CD4-positive, alpha-beta T cell treated with Interleukin-6 for 4 hours (primary cell): ENCODE data around the gene TMEM88.
"Not testable (repeated sequence)": the region's sequence is repeated elsewhere in the genome, so short reads cannot be mapped to it uniquely, and the experiment has no call there.

Source experiments
- DNase-seq: peaks from one replicate; pipeline ENCODE4 v3.0.0-alpha.2; 2020; ENCODE audit warnings: mixed read lengths

TMEM88 gene, protein sequence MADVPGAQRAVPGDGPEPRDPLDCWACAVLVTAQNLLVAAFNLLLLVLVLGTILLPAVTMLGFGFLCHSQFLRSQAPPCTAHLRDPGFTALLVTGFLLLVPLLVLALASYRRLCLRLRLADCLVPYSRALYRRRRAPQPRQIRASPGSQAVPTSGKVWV

DNA sequence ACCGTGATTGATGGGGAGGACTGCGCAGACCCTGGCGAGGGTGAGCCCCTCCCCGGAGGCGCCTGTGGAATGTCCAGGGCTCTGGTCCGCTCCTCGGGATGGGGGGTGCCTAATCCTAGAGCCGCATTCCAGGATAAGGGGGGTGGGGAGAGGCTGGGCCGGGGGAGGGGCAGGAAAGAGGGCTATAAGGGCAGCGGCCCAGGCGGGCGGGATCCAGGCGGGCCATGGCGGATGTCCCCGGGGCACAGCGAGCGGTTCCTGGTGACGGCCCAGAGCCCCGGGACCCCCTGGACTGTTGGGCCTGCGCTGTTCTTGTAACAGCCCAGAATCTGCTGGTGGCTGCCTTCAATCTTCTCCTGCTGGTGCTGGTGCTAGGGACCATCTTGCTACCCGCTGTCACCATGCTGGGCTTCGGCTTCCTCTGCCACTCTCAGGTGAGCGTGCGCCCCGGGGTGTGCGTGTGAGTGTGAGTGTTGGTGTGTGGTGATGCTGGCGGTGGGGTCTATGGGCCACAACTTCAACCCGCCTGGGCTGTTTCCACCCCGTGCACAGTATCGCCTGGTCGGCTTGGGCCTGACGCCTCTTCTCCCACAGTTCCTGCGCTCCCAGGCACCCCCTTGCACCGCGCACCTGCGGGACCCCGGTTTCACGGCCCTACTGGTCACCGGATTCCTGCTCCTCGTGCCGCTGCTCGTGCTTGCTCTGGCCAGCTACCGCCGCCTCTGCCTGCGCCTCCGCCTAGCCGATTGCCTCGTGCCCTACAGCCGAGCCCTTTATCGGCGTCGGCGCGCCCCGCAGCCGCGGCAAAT, at the start of gene TMEM88:
Gene TMEM88, plus strand, starts transcription at position 216 of the 809 bp plus-strand sequence. Its CDS starts 9 bp downstream, at position 225.
- no peak for DNase-seq

DNA sequence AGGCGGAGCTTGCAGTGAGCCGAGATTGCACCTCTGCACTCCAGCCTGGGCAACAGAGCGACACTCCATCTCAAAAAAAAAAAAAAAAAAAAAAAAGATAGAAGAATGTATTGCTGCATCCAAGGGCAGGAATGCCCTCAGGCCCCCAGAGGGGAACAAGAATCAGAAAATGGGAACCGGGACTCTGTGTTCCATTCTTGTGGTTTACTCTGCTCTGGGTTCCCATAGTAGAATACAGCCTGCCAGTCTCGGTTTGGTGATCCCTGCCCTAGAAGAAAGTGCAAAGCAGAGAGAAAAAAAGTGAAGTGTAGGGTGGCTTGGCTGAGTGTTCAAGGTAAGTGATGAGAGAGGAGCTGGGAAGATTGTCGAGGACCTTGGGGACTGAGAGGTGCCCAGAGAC, 48.3 kb upstream of the TMEM88 start:
- DNase-seq = no peak

DNA sequence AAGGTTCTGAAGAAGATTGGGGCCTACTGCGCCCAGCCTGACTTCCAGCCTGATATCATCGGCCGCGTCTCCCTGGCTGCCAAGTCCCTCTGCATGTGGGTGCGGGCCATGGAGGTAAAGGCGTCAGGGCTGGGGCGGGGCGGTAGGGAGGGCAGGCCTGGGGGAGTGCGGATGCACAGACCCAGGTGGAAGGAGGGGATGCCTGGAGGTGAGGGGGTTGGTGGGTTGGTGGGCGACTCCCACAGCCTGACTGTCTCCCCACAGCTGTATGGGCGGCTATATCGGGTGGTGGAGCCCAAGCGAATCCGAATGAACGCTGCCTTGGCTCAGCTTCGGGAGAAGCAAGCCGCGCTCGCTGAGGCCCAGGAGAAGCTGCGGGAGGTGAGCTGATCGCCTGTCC, 47.7 kb upstream of the TMEM88 start:
- no peak for DNase-seq

DNA sequence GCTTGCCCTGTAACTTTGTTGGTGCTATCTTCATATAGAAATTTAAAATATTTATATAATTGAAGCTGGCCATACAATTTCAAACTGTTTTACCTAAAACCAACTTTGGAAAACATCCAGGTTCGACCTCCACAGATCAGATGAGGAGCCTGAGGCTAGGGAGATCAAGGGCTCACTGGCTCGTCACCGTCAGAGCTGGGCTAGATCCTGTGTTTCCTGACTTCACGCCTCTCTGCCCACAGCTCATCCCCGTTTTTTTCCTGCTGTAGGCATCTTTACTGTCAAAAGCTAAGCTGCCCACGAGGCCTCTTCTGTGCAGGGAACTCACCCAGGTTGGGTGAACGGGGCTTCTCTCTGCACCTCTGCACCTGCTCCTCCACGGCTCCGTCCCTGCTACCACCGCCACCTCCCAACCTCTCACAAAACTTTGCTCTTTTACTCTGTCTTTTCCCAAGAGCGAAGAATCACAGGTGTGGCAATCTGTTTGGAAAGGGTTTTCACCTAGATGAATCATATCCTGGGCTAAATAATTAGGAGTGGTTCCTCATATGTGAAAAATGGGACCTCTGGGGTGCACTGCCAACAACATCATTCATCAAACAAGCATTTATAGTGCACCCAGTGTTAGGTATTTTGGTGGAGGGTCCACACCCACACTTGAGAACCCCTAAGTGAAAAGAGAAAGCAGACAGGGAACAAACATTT, 45.6 kb upstream of the TMEM88 start:
- no peak for DNase-seq

DNA sequence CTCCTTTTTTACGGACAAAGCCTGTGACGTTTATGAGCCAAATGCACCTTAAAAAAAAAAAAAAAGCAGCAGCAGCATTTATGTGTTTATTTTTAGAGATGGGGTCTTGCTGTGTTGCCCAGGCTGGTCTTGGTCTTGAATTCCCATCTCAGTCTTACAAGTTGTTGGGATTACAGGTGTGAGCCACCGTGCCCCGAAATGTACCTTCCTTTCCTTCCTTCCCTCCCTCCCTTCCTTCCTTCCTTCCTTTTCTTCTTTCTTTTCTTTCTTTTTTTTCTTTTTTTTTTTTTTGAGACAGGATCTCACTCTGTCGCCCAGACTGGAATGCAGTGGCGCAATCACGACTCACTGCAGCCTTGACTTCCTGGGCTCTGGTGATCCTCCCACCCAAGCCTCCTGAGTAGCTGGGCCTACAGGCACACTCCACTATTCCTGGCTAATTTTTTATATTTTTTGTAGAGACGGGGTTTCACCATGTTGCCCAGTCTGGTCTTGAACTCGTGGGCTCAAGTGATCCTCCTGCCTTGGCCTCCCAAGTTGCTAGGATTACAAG, 45.0 kb upstream of the TMEM88 start:
- DNase-seq = not testable (repeated sequence)

DNA sequence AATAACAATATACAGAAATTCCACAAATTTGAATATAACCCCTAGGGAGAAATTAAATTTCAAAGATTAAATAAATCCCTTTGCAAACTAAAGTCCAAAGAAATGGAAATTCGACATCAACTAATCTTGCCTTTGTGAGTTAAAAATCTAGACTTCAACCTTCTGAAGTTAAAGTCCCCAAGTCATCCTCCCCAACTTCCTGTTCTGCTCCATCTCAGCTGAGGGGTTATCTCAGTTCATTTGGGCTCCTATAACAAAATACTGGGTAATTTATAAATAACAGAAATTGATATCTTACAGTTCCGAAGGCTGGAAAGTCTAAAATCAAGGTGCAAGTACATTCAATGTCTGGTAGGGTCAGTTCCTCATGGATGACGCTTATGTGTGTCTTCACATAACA, 43.6 kb upstream of the TMEM88 start:
- no peak for DNase-seq

DNA sequence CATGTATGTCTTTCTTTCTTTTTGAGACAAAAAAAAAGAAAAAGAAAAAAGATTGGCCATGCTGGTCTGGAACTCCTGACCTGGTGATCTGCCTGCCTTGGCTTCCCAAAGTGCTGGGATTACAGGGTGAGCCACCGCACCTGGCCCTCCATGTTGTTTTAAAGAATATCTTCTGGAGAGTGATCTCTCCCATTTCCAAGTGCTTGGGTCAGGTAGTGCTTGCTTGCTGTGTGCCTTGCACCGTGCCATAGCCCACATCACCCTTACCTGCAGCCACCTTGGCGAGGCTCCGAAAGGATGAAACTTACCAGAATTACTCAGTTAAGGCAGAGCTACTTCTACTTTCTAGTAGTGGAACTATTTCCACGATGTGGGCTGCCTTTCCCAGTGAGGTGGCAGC, 39.9 kb upstream of the TMEM88 start:
- DNase-seq = no peak

DNA sequence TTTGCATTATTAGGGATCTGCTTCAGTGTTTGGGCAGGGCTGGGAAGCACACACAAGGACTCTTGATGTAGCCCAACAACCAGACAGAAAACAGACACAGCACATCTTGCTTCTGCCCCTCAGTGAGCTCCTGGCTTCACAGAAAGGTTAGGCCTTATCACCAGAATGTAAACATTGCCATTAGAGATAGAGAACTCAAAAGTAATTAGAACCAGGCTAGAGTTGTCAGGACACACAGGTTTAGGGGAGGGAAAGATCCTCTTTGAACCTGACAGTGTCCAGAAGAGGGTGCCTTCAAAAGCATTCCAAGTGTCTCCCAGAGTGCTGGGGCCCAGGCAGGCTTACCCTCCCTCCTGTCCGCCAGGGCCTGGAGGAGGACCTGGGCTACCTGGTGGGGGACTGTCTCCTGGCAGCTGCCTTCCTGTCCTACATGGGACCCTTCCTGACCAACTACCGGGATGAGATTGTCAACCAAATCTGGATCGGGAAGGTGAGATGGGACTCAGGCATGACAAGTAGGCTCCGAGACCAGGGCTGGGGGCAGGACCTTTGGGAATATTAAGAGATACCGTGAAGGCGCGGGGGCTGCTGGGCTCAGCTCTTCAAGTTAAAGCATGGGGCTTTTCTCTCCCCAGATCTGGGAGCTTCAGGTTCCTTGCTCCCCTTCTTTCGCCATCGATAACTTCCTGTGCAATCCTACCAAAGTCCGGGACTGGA, 37.8 kb upstream of the TMEM88 start:
- DNase-seq = no peak

DNA sequence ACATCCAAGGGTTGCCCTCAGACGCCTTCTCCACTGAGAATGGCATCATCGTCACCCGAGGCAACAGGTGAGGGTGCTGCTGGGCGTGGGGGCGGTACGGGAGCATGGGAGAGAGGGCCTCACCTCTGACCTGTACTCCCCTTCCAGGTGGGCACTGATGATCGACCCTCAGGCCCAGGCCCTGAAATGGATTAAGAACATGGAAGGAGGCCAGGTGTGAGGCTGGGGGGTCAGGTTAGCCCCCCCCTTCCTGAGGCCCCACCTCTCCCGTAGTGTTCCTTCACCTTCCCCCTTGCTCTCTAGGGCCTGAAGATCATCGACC, 37.3 kb upstream of the TMEM88 start:
- no peak for DNase-seq

DNA sequence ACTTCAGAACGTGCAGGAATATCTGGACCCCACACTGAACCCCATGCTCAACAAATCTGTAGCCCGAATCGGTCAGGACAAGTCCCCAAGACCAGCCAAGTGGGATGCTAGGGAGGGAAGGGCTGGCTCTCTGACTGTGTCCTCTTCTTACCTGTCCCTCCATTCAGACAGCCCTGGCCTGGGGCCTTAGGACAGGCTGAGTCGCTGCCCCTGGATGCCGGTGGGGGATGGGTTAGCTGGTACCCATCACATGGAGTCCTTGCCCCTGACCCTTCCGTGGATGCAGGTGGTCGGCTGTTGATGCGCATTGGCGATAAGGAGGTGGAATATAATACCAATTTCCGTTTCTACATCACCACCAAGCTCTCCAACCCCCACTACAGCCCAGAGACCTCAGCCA, 36.8 kb upstream of the TMEM88 start:
- no peak for DNase-seq

DNA sequence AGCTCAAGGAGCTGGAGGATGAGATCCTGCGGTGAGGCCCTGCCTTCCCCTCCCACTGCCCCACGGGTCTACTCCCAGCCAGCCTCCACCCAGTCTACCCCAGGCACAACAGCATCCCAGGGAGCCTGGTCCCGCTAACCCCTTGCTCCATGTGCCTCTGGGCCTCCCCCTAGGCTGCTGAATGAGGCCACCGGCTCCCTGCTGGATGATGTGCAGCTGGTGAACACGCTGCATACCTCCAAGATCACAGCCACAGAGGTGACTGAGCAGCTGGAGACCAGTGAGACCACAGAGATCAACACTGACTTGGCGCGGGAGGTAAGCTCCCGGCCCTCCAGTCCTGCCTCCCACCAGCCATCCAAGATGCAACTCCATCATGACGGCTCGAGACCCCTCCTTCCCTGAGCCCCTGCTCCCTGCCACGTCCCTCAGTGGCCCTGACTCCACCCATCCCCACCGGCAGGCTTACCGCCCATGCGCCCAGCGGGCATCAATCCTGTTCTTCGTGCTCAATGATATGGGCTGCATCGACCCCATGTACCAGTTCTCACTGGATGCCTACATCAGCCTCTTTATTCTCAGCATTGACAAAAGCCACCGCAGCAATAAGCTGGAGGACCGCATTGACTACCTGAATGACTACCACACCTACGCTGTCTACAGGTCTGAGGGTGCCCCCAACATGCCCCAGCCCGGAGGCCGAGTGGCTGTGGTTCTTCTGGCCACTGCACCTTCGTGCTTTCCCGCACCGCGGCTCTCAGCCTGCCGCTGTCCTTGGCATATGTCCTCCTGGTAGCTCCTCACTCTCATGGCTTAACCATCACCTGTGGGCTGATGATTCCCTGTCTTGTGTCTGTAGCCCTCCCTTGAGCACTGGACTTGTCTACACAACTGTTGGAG, 35.9 kb upstream of the TMEM88 start:
- no peak for DNase-seq

DNA sequence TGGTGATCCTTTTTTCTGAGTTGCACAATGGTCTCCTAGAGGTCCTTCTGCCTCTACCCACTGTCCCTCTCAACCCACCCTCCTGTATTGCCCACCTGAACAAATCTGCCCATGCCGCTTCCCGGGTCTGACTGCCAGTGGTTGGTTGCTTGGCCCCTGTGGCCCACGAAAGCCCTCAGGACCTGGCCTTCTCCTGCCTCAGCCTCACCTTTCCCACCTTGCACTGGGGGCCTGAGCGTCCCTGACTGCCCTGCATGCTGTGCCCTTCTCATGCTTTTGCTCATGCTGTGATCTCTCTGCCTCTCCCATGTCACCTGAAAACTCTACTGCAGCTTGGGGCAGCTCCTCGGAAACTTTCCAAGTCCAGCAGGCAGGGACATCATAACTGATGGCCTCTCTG, 34.6 kb upstream of the TMEM88 start:
- no peak for DNase-seq

DNA sequence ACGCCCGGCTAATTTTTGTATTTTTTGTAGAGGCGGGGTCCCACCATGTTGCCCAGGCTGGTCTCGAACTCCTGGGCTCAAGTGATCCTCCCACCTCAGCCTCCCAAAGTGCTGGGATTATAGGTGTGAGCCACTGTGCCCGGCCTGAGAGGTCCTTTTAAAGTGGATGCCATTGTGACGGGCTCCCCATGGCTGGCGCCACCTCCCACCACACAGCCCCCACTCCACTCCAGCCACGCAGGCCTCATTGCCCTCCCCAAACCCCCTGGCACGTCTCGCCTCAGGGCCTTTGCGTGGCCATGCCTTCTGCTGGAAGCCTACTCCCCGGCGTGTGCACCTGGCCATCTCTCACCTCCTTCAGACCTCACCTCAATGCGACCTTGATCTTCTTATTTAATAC, 32.7 kb upstream of the TMEM88 start:
- DNase-seq = no peak

DNA sequence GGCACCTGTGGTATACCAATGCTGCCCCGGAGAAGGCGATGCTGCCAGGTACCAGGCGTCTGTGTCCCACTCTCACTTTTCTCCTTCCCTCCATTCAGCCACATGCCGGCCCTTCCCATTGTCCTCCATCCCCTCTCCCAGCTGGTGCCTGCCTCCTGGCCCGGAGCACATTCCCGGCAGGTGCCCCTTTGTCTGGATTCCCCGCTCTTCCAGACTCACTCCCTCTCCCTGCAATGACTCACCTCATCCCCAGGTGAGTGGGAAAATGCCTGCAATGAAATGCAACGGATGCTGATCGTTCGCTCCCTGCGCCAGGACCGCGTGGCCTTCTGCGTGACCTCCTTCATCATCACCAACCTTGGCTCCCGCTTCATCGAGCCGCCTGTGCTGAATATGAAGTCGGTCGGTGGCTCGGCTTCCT, 31.3 kb upstream of the TMEM88 start:
- DNase-seq = no peak

DNA sequence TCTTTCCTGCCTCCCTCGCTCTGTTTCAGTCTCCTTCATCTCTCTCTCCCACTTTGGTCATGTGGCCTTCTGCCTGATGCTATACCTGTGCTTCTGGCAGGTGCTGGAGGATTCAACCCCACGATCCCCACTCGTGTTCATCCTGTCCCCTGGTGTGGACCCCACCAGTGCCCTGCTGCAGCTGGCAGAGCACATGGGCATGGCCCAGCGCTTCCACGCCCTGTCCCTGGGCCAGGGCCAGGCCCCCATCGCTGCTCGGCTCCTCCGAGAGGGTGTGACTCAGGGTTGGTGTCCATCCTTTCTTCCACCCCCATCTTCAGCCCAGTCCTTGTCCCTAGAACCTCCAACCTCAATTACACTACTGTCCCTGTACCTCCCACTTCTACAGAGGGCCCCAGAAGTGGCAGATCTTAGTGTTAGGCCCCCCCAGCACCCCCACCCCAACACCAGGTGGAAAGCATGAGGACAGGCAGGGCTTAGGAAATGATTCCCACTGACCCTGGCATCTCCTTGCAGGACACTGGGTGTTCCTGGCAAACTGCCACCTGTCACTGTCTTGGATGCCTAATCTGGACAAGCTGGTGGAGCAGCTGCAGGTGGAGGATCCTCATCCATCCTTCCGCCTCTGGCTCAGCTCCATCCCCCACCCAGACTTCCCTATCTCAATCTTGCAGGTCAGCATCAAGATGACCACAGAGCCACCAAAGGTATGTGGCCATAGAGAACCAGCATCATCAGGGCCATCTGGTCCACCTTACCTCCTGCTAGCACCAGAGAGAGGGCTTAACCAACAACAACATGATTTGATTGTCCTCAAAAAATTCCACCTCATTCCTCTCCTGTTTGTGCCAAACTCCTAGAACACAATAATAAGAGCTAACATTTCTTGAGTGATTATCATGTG, 30.6 kb upstream of the TMEM88 start:
- DNase-seq = no peak

DNA sequence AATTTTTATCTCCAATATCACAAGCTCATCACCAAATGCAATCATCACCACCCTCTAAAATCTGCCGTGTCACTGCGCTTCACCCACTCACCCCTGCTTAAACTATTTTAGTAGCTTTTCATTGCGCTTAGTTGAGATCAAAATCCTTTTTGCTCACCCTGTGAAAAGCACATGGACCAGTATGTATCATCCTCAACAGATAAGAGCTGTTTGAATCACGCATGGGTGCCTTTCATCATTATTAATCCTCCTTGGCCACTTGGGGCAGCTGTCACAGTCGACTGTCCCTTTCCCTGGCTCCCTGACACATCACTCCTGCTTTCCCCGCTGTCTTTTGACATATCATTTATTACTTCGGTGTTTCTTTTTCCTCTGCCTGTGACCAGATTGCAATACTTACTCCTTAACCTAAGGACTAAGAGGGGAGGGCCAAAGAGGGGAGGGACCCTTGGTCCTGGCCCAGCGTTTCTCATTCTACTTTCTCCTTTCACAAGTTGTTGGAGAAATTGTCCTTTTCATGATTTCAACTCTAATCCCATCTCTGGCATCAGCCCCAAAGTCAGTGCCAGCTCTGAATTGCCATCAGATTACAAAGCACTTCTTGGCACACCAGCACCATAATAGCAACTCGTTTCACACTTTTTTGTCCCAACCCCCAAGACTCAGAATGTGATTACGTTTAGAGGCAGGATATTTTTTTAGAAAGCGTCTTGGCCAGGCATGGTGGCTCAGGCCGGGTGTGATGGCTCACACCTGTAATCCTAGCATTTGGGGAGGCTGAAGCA, 29.5 kb upstream of the TMEM88 start:
- DNase-seq = no peak

DNA sequence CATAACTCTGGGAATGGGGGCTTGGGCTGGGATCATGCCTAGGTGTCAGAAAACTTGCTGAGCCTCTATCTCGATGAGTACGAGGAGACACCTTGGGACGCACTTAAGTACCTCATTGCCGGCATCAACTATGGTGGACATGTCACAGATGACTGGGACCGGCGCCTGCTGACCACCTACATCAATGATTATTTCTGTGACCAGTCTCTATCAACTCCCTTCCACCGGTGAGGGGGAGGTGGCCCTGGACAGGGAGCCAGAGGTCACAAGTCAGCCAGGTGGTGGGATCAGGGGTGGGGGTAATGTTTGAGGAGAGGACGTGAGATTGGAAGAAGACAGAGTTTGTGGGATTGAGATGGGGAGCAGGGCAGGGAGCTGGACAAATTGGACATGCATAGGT, 24.2 kb upstream of the TMEM88 start:
- DNase-seq = no peak

DNA sequence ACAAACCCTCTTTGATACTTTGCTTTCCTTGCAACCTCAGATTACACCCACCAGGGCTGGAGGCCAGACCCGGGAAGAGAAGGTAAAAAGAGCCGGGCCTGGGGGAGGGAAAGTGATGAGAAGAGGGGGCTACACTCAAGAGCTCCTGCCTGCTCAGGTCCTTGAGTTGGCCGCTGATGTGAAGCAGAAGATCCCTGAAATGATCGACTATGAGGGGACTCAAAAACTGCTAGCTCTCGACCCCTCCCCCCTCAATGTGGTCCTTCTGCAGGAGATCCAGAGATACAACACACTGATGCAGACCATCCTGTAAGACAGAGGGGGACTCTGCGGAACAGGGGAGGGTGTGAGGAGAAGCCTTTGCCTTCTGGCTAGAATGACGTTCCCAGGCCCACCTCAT, 23.6 kb upstream of the TMEM88 start:
- no peak for DNase-seq

DNA sequence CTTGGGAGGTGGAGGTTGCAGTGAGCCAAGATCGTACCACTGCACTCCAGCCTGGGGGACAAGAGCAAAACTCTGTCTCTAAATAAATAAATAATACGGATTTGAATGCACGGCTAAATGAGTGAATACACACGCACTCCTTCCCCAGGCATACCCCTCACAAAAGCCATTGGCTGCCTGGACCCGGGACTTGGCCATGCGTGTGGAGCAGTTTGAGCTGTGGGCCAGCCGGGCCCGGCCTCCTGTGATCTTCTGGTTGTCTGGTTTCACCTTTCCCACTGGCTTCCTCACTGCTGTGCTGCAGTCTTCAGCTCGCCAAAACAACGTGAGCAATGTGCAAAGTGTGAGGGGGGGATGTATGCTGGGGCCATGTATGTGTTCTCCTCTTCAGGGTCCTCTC, 22.4 kb upstream of the TMEM88 start:
- no peak for DNase-seq
